Kidney epithelial cell (primary cell): ENCODE results near the gene PTPRR. TPM values are rescaled to one million over a fixed set of nuclear protein-coding genes. Genes with fewer than 3 reads are reported as not detected.

Experiments
- DNase-seq: peaks from one replicate; pipeline ENCODE4 v3.0.0-alpha.2; 2010; ENCODE audit warnings: low read depth
- H3K27me3 ChIP-seq: 2 replicates; pipeline ENCODE4 v1.6.0; 2011; ENCODE audit warnings: low read length; ENCODE audit not compliant: control insufficient read depth, insufficient read depth
- H3K36me3 ChIP-seq: 2 replicates; pipeline ENCODE4 v1.5.1; 2011; ENCODE audit warnings: low read length; ENCODE audit not compliant: control insufficient read depth, insufficient read depth
- H3K4me3 ChIP-seq: 2 replicates; pipeline ENCODE4 v1.5.1; 2011; ENCODE audit warnings: low read depth, mild to moderate bottlenecking, control low read depth, low read length
- total RNA-seq: library from RNA; depleted of rRNA; stranded (reverse); fragments of >200 nt; gene quantifications from 2 replicates; pipeline ENCODE4 v1.2.3, GENCODE V29; 2015
- TF ChIP-seq, protein P1 (sequence below): IDR thresholded peaks from 2 replicates; pipeline ENCODE4 v1.5.1; 2011; ENCODE audit warnings: mild to moderate bottlenecking, moderate library complexity, low read length, control low read depth, inconsistent platforms; ENCODE audit not compliant: insufficient read depth, poor library complexity, severe bottlenecking

PTPRR gene
- total RNA-seq, 1 donor from 2014 or later = 2.3 TPM

DNA sequence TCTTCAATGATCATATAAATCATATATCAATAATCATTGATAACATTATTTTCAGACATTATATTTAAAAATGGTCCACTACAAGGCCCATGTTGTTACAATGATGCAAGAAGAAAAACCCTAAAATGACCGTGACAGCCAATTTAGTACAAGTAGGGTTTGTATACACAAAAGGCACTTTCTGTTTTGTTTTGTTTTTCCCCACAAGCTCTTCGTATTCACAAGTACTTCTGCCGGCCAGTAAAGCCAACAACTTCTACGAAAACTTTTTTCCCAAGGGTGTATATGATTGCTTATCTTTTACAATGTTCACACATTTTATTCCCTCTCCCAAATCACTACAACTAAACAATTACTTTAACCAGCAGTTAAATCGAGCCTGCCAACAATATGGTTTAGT lies 292.9 kb downstream of the PTPRR start:
- TF ChIP-seq, protein P1, sequence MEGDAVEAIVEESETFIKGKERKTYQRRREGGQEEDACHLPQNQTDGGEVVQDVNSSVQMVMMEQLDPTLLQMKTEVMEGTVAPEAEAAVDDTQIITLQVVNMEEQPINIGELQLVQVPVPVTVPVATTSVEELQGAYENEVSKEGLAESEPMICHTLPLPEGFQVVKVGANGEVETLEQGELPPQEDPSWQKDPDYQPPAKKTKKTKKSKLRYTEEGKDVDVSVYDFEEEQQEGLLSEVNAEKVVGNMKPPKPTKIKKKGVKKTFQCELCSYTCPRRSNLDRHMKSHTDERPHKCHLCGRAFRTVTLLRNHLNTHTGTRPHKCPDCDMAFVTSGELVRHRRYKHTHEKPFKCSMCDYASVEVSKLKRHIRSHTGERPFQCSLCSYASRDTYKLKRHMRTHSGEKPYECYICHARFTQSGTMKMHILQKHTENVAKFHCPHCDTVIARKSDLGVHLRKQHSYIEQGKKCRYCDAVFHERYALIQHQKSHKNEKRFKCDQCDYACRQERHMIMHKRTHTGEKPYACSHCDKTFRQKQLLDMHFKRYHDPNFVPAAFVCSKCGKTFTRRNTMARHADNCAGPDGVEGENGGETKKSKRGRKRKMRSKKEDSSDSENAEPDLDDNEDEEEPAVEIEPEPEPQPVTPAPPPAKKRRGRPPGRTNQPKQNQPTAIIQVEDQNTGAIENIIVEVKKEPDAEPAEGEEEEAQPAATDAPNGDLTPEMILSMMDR = no peak
- Histone ChIP-seq H3K27me3 (no peaks in the 10 kb centered on the region), H3K4me3 (no peak overlapping the region), H3K36me3 (no peaks in the 10 kb centered on the region)
- no peak for DNase-seq

DNA sequence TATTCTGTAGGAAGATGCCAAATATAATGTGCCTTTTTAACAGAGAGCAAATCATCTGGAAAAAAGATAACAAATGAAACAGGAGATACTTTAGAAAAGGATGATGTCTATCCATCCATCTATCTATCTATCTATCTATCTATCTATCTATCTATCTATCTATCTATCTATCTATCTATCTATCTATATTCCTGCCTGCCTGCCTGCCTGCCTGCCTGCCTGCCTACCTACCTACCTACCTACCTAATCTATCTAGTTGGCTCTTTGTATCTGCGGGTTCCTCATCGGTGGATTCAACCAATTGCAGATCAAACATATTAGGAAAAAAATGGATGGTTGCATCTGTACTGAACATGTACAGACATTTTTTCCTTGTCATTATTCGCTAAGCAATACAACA lies 294.4 kb downstream of the PTPRR start:
- Histone ChIP-seq H3K27me3 (no peaks in the 10 kb centered on the region), H3K4me3 (no peak overlapping the region), H3K36me3 (no peaks in the 10 kb centered on the region)
- TF ChIP-seq, protein P1 = no peak
- no peak for DNase-seq

DNA sequence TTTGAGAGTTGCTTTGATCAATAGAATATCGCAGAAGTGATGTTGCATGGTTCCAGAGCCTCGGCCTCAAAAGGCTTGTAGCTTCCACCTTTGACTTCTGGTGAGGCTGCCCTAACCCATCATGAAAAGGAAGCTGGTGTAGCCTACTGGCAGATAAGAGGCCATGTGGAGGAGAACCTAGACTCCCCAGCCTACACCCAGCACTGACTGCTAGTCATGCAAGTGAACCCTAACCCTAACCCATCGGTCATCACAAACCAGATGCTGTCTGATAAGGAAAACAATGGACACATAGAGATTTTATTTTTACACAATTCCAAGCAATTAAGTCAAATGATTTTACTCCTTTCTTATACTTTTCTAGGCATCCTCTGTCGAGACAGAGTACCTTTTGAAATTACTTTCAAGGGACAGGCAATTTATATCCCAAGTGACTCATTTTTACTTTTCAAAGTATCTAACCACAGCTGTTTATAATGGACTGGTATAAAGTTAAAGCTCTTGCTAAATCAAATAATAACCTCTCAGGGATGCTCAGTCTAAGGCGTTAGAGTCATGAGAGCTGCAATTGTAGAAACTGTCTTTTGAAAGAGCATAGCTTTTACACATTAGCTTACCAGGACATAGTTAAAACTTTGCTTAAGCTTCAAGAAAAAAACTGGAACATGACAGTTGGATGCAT lies 300.9 kb downstream of the PTPRR start:
- H3K27me3 ChIP-seq = no peaks in the 10 kb centered on the region
- H3K36me3 ChIP-seq = no peaks in the 10 kb centered on the region
- TF ChIP-seq, protein P1 = no peak
- H3K4me3 ChIP-seq = no peak overlapping the region
- DNase-seq = no peak

DNA sequence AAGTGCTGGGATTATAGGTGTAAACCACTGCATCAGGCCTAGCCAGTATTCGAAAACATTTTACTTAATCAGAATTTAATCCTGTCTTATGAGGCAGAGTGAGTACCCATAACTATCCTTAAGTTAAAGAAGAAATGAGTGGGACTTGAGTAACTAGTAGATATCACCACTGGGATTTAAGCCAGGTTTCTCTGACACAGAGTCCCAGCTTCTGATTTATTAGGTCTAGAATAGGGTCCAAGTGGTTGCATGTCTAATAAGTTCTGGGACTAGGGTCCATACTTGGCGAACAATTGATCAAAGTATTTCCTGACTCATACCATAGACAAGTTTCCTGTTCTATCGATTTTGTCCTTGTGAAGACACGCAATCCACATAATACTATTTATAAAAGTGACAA lies 302.2 kb downstream of the PTPRR start:
- Histone ChIP-seq H3K27me3 (no peaks in the 10 kb centered on the region), H3K36me3 (no peaks in the 10 kb centered on the region), H3K4me3 (no peak overlapping the region)
- TF ChIP-seq, protein P1 = no peak
- DNase-seq = no peak

DNA sequence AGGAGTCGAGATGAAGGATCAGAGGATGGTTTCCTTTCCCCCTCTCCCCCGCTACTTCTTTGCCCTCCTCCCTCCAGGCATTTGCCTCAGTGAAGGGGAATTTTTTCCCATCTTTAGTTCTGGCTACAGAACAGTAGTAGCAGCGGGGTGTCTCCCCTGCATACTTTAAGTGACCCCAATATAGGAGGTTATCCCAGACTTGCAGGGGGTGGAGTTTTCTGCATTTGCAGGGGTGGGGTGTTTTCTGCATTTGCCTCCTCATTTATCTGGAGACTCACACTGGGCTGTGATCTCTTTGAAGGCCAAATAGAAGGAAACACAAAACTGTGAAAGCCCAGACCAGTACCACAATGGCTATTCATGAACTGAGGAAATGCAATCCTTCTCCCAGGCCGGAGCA lies 303.1 kb downstream of the PTPRR start:
- no peaks in the 10 kb centered on the region for H3K27me3 ChIP-seq
- TF ChIP-seq, protein P1 = no peak
- DNase-seq = no peak
- H3K4me3 ChIP-seq = no peak overlapping the region
- H3K36me3 ChIP-seq = no peaks in the 10 kb centered on the region
